ENCODE measurements around the gene WDR70. TPM values are rescaled to one million over a fixed set of nuclear protein-coding genes. Genes with fewer than 3 reads are reported as not detected.

The WDR70 gene
- total and polyA plus RNA-seq, 10 of the 15 experiments (the other 5 are each of a cell fraction or from before 2014, with no cell fraction given) = 10.9 to 33.6 (median 29.1) TPM

DNA sequence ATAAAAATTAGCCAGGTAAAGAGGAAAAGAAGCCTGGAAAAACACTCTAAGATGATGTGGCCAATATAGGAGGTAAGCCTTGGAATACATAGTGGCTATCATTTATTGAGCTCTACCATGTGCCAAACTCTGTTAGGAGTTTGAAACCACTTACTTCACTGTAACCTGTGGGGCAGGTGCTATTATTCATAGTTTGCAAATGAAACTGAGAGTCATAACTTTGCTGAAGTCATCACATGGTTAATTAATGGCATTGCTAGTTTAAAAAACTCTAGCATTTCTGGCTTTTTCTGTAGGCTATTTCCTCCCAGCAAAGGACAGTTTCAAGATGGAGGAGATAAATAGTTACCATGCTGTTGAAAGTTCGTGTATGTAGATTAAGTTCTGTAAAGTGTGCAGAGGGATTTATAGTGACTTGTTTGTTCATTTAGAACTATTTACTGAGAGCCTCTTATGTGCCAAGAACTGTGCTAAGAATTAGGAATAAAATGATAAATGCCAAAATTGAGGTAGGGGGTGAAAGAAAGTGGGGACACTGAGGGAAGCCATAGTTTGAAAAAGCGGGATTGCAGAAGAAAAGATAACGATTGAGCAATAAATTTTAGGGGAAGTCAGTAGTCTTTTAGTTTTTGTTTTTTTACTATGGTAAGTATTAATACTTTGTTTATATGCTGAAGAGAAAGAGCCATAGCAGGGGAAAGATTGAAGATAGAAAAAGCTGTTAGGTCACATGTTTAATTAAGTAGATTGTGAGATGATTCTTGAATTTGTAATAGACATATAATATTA lies 57.2 kb downstream of the WDR70 start:
- H3K79me2 ChIP-seq (ENCODE audit: control insufficient read depth, insufficient read depth, low read length) = no peaks in the 10 kb centered on the region
- in situ Hi-C loops (cut with MboI) (no loop called here), intact Hi-C loops (cut with micrococcal nuclease; ENCODE audit: unreplicated experiment) (no loop called here)
- H3K4me3 ChIP-seq = no peak overlapping the region
- H3K4me1 ChIP-seq (ENCODE audit: control insufficient read depth, insufficient read depth, low read length) = no peaks in the 10 kb centered on the region
- no peaks in the 10 kb centered on the region for H4K20me1 ChIP-seq (ENCODE audit: control insufficient read depth, insufficient read depth)
- ChIA-PET RAD21 (ENCODE audit: unreplicated experiment) (no interaction called here), SMC1A (ENCODE audit: uncharacterized antibody, unreplicated experiment) (interaction anchor here (2.2 kb wide), 1 partner anchor 23 kb away, joined by 7 read pairs; no protein-coding TSS in a partner anchor), CTCF (interaction anchor here (0.6 to 2.5 kb wide), 2 partner anchors 23 to 634 kb away, joined by 3 to 11 read pairs; no protein-coding TSS in a partner anchor), POLR2A (no interaction called here)
- no TSS peak for BruUV-seq (replicated peaks)
- peak; percentile 27; the same call in 1 of the 2 replicates for TF ChIP-seq RAD51 (IDR thresholded peaks at IDR 0.05)
- peak; percentile 39; the same call in 1 of the 2 replicates for TF ChIP-seq BCL11A (IDR thresholded peaks at IDR 0.05; ENCODE audit: low read depth, low read length)
- no peak for TF ChIP-seq LARP7 (IDR thresholded peaks at IDR 0.05)
- TF ChIP-seq ATF7 (IDR thresholded peaks at IDR 0.05; ENCODE audit: low read depth) = peak; percentile 61; the same call in 1 of the 2 replicates
- TF ChIP-seq RAD21 (IDR thresholded peaks at IDR 0.05; ENCODE audit: insufficient read depth, low read depth, low read length) = no peak
- TF ChIP-seq NFYB (IDR thresholded peaks at IDR 0.05; ENCODE audit: insufficient read depth, low read depth, low read length) = no peak
- peak in 1 of 2 experiments; percentile 17; a peak in 1 of 4 replicates for TF ChIP-seq BHLHE40 (IDR thresholded peaks at IDR 0.05; ENCODE audit: borderline replicate concordance in 1 of 2, low read depth in 2 of 2, low read length in 1 of 2)
- TF ChIP-seq, protein P1, sequence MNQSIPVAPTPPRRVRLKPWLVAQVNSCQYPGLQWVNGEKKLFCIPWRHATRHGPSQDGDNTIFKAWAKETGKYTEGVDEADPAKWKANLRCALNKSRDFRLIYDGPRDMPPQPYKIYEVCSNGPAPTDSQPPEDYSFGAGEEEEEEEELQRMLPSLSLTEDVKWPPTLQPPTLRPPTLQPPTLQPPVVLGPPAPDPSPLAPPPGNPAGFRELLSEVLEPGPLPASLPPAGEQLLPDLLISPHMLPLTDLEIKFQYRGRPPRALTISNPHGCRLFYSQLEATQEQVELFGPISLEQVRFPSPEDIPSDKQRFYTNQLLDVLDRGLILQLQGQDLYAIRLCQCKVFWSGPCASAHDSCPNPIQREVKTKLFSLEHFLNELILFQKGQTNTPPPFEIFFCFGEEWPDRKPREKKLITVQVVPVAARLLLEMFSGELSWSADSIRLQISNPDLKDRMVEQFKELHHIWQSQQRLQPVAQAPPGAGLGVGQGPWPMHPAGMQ (IDR thresholded peaks at IDR 0.05; ENCODE audit: borderline replicate concordance) = no peak
- peak; percentile 66 for TF ChIP-seq MTA2 (IDR thresholded peaks at IDR 0.05; ENCODE audit: low read depth)
- TF ChIP-seq MEF2A (IDR thresholded peaks at IDR 0.05; ENCODE audit: insufficient read depth, low read depth, low read length) = no peak
- no peak for TF ChIP-seq BMI1 (IDR thresholded peaks at IDR 0.05; ENCODE audit: borderline replicate concordance)
- no peak for TF ChIP-seq NFIC (IDR thresholded peaks at IDR 0.05; ENCODE audit: low read depth, low read length)
- TF ChIP-seq, protein P2, sequence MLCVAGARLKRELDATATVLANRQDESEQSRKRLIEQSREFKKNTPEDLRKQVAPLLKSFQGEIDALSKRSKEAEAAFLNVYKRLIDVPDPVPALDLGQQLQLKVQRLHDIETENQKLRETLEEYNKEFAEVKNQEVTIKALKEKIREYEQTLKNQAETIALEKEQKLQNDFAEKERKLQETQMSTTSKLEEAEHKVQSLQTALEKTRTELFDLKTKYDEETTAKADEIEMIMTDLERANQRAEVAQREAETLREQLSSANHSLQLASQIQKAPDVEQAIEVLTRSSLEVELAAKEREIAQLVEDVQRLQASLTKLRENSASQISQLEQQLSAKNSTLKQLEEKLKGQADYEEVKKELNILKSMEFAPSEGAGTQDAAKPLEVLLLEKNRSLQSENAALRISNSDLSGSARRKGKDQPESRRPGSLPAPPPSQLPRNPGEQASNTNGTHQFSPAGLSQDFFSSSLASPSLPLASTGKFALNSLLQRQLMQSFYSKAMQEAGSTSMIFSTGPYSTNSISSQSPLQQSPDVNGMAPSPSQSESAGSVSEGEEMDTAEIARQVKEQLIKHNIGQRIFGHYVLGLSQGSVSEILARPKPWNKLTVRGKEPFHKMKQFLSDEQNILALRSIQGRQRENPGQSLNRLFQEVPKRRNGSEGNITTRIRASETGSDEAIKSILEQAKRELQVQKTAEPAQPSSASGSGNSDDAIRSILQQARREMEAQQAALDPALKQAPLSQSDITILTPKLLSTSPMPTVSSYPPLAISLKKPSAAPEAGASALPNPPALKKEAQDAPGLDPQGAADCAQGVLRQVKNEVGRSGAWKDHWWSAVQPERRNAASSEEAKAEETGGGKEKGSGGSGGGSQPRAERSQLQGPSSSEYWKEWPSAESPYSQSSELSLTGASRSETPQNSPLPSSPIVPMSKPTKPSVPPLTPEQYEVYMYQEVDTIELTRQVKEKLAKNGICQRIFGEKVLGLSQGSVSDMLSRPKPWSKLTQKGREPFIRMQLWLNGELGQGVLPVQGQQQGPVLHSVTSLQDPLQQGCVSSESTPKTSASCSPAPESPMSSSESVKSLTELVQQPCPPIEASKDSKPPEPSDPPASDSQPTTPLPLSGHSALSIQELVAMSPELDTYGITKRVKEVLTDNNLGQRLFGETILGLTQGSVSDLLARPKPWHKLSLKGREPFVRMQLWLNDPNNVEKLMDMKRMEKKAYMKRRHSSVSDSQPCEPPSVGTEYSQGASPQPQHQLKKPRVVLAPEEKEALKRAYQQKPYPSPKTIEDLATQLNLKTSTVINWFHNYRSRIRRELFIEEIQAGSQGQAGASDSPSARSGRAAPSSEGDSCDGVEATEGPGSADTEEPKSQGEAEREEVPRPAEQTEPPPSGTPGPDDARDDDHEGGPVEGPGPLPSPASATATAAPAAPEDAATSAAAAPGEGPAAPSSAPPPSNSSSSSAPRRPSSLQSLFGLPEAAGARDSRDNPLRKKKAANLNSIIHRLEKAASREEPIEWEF (IDR thresholded peaks at IDR 0.05; ENCODE audit: insufficient replicate concordance, low read depth, low read length) = no peak
- no peak overlapping the region for H3K9ac ChIP-seq (ENCODE audit: control insufficient read depth, insufficient read depth, low read length)
- H3K9me3 ChIP-seq (replicated peaks; ENCODE audit: control insufficient read depth, insufficient read depth, low read length) = no peaks in the 10 kb centered on the region
- H3K27me3 ChIP-seq (replicated peaks in 1 of 2; ENCODE audit: control insufficient read depth in 2 of 2, insufficient read depth in 2 of 2, low read length in 1 of 2) = no peaks in the 10 kb centered on the region
- H3K36me3 ChIP-seq (ENCODE audit: control insufficient read depth in 2 of 2, insufficient read depth in 2 of 2, low read length in 1 of 2) = no peaks in the 10 kb centered on the region
- WGBS (ENCODE audit: insufficient coverage, insufficient replicate concordance, low lambda C conversion rate, missing lambda C conversion rate) = 98% methylated on average over 3 of the region's 3 CpGs
- FAIRE-seq = peak; percentile 68
- H3K27ac ChIP-seq (ENCODE audit: control insufficient read depth, insufficient read depth) = no peak overlapping the region
- ATAC-seq = peak; percentile 96
- DNase-seq (ENCODE audit: low read depth, low spot score) = no peak
- H3K4me2 ChIP-seq (ENCODE audit: control insufficient read depth, insufficient read depth) = no peak overlapping the region
- no peak overlapping the region for H2AFZ ChIP-seq (ENCODE audit: control insufficient read depth, low read depth, low read length)

Data from GM12878 (cell line).